Calu3 (cell line): ENCODE results near the gene TRAK1. TPM values are rescaled to one million over a fixed set of nuclear protein-coding genes. Genes with fewer than 3 reads are reported as not detected.
A peak's percentile ranks its signal among the peaks of the same experiment; 100 is the strongest.

Source experiments
- BruUV-seq: library from RNA; stranded (reverse); fragments of 400-500 nt; replicated peaks from 2 replicates; lab custom pipeline; 2021; lab: Mats Ljungman, UMichigan
- CTCF ChIA-PET: fragments of 300-600 bp; sonication (Branson Sonifier 250); formaldehyde crosslinking; loops from one replicate; lab custom pipeline; 2022; ENCODE audit warnings: antibody characterized with exemption; lab: Charles Lee
- DNase-seq: peaks from one replicate; pipeline ENCODE4 v3.0.0; 2022
- H3K27ac Mint-ChIP-seq: one replicate; pipeline ENCODE4 v1.8.0; 2022; ENCODE audit warnings: mixed read lengths; ENCODE audit not compliant: unreplicated experiment
- H3K27me3 Mint-ChIP-seq: one replicate; pipeline ENCODE4 v1.8.0; 2022; ENCODE audit warnings: mixed read lengths; ENCODE audit not compliant: unreplicated experiment
- H3K36me3 Mint-ChIP-seq: one replicate; pipeline ENCODE4 v1.8.0; 2022; ENCODE audit warnings: mild to moderate bottlenecking, moderate library complexity, mixed read lengths; ENCODE audit not compliant: insufficient read depth, unreplicated experiment
- H3K4me1 Mint-ChIP-seq: one replicate; pipeline ENCODE4 v1.8.0; 2022; ENCODE audit warnings: mild to moderate bottlenecking, low read depth, mixed read lengths; ENCODE audit not compliant: unreplicated experiment
- H3K4me3 Mint-ChIP-seq: one replicate; pipeline ENCODE4 v1.8.0; 2022; ENCODE audit warnings: mild to moderate bottlenecking, low read depth, moderate library complexity, mixed read lengths; ENCODE audit not compliant: unreplicated experiment
- H3K9me3 Mint-ChIP-seq: one replicate; pipeline ENCODE4 v1.8.0; 2022; ENCODE audit warnings: low read depth, mixed read lengths; ENCODE audit not compliant: unreplicated experiment
- intact Hi-C: fragments of 100-400 bp; cut with micrococcal nuclease; formaldehyde crosslinking; loops from one replicate; pipeline ENCODE4 v1.10.0; 2022; ENCODE audit not compliant: unreplicated experiment
- total RNA-seq: library from RNA; stranded (reverse); gene quantifications from 2 replicates; pipeline ENCODE4 v1.2.3, GENCODE V29; 2022
- TF ChIP-seq, protein P1 (sequence below): fragments of 200-600 bp; IDR thresholded peaks from one replicate; pipeline ENCODE4 v1.8.0; 2022; ENCODE audit warnings: antibody characterized with exemption; ENCODE audit not compliant: unreplicated experiment

The TRAK1 gene
- total RNA-seq, 1 experiment from 2014 or later, result 108 TPM

DNA sequence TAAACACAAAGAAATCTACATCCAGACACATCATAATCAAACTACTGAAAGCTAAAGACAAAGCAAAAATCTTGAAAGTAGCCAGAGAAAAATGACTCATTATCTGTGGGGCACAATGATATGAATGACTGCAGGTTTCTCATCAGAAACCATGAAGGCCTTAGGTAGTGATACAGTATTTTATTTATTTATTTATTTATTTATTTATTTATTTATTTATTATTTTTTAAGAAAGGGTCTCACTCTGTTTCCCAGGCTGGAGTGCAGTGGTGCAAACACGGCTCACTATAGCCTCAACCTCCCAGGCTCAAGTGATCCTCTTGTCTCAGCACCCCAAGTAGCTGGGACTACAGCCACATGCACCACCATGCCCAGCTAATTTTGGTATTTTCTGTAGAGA, 159.6 kb downstream of the TRAK1 start:
- H3K4me3 Mint-ChIP-seq, result no peak overlapping the region
- TF ChIP-seq, protein P1, sequence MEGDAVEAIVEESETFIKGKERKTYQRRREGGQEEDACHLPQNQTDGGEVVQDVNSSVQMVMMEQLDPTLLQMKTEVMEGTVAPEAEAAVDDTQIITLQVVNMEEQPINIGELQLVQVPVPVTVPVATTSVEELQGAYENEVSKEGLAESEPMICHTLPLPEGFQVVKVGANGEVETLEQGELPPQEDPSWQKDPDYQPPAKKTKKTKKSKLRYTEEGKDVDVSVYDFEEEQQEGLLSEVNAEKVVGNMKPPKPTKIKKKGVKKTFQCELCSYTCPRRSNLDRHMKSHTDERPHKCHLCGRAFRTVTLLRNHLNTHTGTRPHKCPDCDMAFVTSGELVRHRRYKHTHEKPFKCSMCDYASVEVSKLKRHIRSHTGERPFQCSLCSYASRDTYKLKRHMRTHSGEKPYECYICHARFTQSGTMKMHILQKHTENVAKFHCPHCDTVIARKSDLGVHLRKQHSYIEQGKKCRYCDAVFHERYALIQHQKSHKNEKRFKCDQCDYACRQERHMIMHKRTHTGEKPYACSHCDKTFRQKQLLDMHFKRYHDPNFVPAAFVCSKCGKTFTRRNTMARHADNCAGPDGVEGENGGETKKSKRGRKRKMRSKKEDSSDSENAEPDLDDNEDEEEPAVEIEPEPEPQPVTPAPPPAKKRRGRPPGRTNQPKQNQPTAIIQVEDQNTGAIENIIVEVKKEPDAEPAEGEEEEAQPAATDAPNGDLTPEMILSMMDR, result no peak
- DNase-seq, result no peak
- peaks cover 46% of the 10 kb centered on the region for H3K27me3 Mint-ChIP-seq
- H3K27ac Mint-ChIP-seq, result no peak overlapping the region
- BruUV-seq, result no TSS peak
- CTCF ChIA-PET, result no interaction called here
- H3K4me1 Mint-ChIP-seq, result peaks cover 20% of the 10 kb centered on the region
- no peaks in the 10 kb centered on the region for H3K36me3 Mint-ChIP-seq
- intact Hi-C loops, result no loop called here
- no peaks in the 10 kb centered on the region for H3K9me3 Mint-ChIP-seq

DNA sequence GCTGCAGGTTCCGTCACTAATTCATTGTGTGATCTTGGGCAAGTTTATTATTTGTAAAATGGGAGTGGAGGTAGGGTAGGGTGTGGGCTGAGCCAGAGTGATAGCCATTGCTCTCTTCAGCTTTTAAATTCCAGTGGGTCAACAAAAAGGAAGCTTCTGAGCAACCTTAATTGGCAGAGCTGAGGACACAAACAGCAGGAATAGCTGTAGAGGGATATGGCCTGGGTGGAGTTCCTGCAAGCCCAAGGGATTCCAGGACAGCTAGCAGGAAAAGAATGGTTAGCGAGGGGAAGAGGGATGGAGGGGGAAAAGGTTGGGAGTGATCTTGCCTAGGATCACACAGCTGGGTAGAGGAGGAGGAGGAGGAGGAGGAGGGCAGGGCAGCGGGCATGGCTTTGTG, 163.4 kb downstream of the TRAK1 start:
- CTCF ChIA-PET, result interaction anchor here (1.3 kb wide), 1 partner anchor 25 kb away, joined by 5 read pairs; no protein-coding TSS in a partner anchor
- Mint-ChIP-seq H3K27me3 (peaks cover 15% of the 10 kb centered on the region), H3K4me3 (no peak overlapping the region), H3K27ac (peak overlapping the region; percentile 44), H3K9me3 (no peaks in the 10 kb centered on the region), H3K36me3 (peaks cover 5% of the 10 kb centered on the region), H3K4me1 (peaks cover 30% of the 10 kb centered on the region)
- DNase-seq, result no peak
- BruUV-seq, result no TSS peak
- intact Hi-C loops, result no loop called here
- TF ChIP-seq, protein P1, result no peak

DNA sequence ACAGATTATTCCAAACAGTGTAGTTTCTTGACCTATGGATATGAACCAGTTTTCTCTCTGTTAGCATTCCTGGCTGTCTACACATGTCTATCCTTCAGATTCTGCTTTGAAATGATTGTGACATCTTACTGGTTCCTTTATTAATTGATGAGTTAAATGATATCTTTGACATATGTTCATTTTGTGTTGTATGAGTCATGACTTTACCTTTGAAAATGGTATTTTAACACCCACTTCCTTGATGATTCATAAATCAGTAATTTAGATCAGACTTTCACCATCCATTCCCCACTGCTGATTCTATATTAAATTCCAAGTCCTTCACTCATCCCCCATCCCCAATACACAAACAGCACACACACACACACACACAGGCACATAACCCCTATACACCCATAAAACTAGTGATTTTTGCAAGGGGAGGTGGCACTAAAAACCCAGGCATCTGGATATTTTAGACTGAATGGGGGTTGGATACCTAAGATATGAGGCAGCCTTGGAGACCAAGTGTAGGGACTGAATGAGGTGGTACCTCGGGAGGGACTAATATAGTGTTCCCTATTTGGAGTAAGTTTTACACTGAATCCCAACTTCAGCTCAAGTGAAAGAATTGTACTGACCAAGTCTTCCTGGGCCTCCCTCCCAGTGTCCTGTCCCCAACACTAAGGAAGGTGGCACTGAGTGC, 165.1 kb downstream of the TRAK1 start:
- intact Hi-C loops, result no loop called here
- H3K9me3 Mint-ChIP-seq, result no peaks in the 10 kb centered on the region
- peak; percentile 34 for DNase-seq
- CTCF ChIA-PET, result no interaction called here
- H3K36me3 Mint-ChIP-seq, result peaks cover 5% of the 10 kb centered on the region
- BruUV-seq, result no TSS peak
- peaks cover 15% of the 10 kb centered on the region for H3K27me3 Mint-ChIP-seq
- TF ChIP-seq, protein P1, result no peak
- H3K4me1 Mint-ChIP-seq, result peaks cover 30% of the 10 kb centered on the region
- no peak overlapping the region for H3K4me3 Mint-ChIP-seq
- peak overlapping the region; percentile 53 for H3K27ac Mint-ChIP-seq

DNA sequence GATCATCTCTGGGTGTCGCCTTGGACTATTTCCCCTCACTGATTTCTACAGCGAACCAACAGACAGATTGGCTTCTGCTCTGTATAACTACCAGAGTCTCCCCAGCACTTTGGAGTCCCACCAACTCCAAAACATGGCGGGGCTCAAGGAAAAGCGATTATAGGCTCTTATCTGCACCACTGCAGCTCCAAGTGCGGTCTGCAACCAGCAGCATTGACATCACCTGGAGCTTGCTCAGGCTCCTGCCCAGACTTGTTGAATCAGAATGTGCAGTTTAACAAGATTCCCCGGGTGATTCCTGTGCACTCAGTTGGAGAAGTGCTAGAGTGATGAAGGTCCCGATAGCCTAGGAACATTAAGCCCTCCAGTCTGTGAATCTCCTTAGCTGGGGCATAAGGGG, 165.8 kb downstream of the TRAK1 start:
- no peak overlapping the region for H3K27ac Mint-ChIP-seq
- CTCF ChIA-PET, result no interaction called here
- TF ChIP-seq, protein P1, result no peak
- BruUV-seq, result no TSS peak
- intact Hi-C loops, result no loop called here
- peaks cover 15% of the 10 kb centered on the region for H3K27me3 Mint-ChIP-seq
- peaks cover 30% of the 10 kb centered on the region for H3K4me1 Mint-ChIP-seq
- H3K4me3 Mint-ChIP-seq, result no peak overlapping the region
- no peak for DNase-seq
- peaks cover 5% of the 10 kb centered on the region for H3K36me3 Mint-ChIP-seq
- no peaks in the 10 kb centered on the region for H3K9me3 Mint-ChIP-seq
